CD14-positive monocyte (primary cell): ENCODE data around the gene EYS. TPM values are rescaled to one million over a fixed set of nuclear protein-coding genes. Genes with fewer than 3 reads are reported as not detected.

Experiments used
- DNase-seq, 3 donors: peaks; one replicate each; pipeline ENCODE4 v3.0.0-alpha.2; 2011 to 2022
- H2AFZ ChIP-seq: 2 replicates; pipeline ENCODE4 v1.6.0; 2012; ENCODE audit warnings: mild to moderate bottlenecking, low read depth, low read length, inconsistent platforms; ENCODE audit not compliant: insufficient read depth, poor library complexity, severe bottlenecking
- H3K27ac ChIP-seq, 2 donors: 1 replicate in 1 of 2; 2 replicates in 1 of 2; pipeline ENCODE4 v1.5.1; 2012 to 2013; ENCODE audit warnings: low read length in 2 of 2, control low read depth in 1 of 2, inconsistent platforms in 1 of 2, low read depth in 1 of 2, mild to moderate bottlenecking in 1 of 2
- H3K27me3 ChIP-seq, 2 donors: one replicate each; pipeline versions ENCODE4 v1.6.0 to v1.6.1; 2011 to 2013; ENCODE audit warnings: low read length in 2 of 2; ENCODE audit not compliant: control insufficient read depth in 2 of 2, insufficient read depth in 2 of 2
- H3K36me3 ChIP-seq, 2 donors: replicated peaks in 1 of 2; 1 replicate in 1 of 2; 2 replicates in 1 of 2; pipeline versions ENCODE4 v1.5.1 to v1.6.1; 2012 to 2013; ENCODE audit warnings: low read length in 2 of 2, control low read depth in 1 of 2, inconsistent platforms in 1 of 2, mild to moderate bottlenecking in 1 of 2; ENCODE audit not compliant: insufficient read depth in 2 of 2, control insufficient read depth in 1 of 2
- H3K4me1 ChIP-seq, 2 donors: 1 replicate in 1 of 2; 2 replicates in 1 of 2; pipeline versions ENCODE4 v1.5.1 to v1.6.1; 2012 to 2013; ENCODE audit warnings: low read length in 2 of 2, control low read depth in 1 of 2, inconsistent platforms in 1 of 2, mild to moderate bottlenecking in 1 of 2, moderate library complexity in 1 of 2; ENCODE audit not compliant: insufficient read depth in 2 of 2, control insufficient read depth in 1 of 2
- H3K4me2 ChIP-seq: replicated peaks from 2 replicates; pipeline ENCODE3; 2012; ENCODE audit warnings: low read length, moderate library complexity, mild to moderate bottlenecking; ENCODE audit not compliant: poor library complexity, severe bottlenecking; ENCODE audit errors: extremely low read depth
- H3K4me3 ChIP-seq, 3 experiments: fragments of 200-600 bp in 1 of 3; sonication (generic) in 1 of 3; replicated peaks in 1 of 3; 1 replicate in 2 of 3; 2 replicates in 1 of 3; pipeline ENCODE4 v1.5.1; 2011 to 2013; ENCODE audit warnings: low read length in 3 of 3, mild to moderate bottlenecking in 3 of 3, control low read depth in 2 of 3, low read depth in 2 of 3, inconsistent platforms in 1 of 3, moderate library complexity in 1 of 3
- H3K79me2 ChIP-seq: 2 replicates; pipeline ENCODE4 v1.6.0; 2012; ENCODE audit warnings: mild to moderate bottlenecking, control low read depth, inconsistent platforms, low read length, moderate library complexity; ENCODE audit not compliant: insufficient read depth
- H3K9ac ChIP-seq: 2 replicates; pipeline ENCODE4 v1.6.0; 2017; ENCODE audit warnings: low read length, mild to moderate bottlenecking; ENCODE audit not compliant: insufficient read depth, poor library complexity, severe bottlenecking
- H3K9me3 ChIP-seq, 2 donors: replicated peaks in 1 of 2; 1 replicate in 1 of 2; 2 replicates in 1 of 2; pipeline versions ENCODE4 v1.5.1 to v1.6.1; 2012 to 2013; ENCODE audit warnings: low read length in 2 of 2, control low read depth in 1 of 2; ENCODE audit not compliant: control insufficient read depth in 1 of 2, insufficient read depth in 1 of 2
- H4K20me1 ChIP-seq: 2 replicates; pipeline ENCODE4 v1.6.0; 2012; ENCODE audit warnings: mild to moderate bottlenecking, low read length, control low read depth, moderate library complexity; ENCODE audit not compliant: insufficient read depth
- H3K27ac Mint-ChIP-seq, 7 donors: one replicate each; pipeline ENCODE4 v1.8.0; 2020; ENCODE audit warnings: mild to moderate bottlenecking in 7 of 7, mixed read lengths in 7 of 7, moderate library complexity in 6 of 7, inconsistent platforms in 2 of 7
- H3K27me3 Mint-ChIP-seq, 3 donors: one replicate each; pipeline ENCODE4 v1.8.0; 2021 to 2022; ENCODE audit warnings: low read depth in 3 of 3, mild to moderate bottlenecking in 3 of 3, mixed read lengths in 3 of 3, moderate library complexity in 3 of 3, inconsistent platforms in 1 of 3
- H3K36me3 Mint-ChIP-seq, 2 donors: one replicate each; pipeline ENCODE4 v1.8.0; 2020; ENCODE audit warnings: mixed read lengths in 2 of 2, inconsistent platforms in 1 of 2, mild to moderate bottlenecking in 1 of 2
- H3K4me1 Mint-ChIP-seq: one replicate; pipeline ENCODE4 v1.8.0; 2020; ENCODE audit warnings: mild to moderate bottlenecking, mixed read lengths
- H3K4me3 Mint-ChIP-seq, 2 donors: one replicate each; pipeline ENCODE4 v1.8.0; 2020; ENCODE audit warnings: mild to moderate bottlenecking in 2 of 2, mixed read lengths in 2 of 2, moderate library complexity in 1 of 2
- H3K9me3 Mint-ChIP-seq, 7 donors: one replicate each; pipeline ENCODE4 v1.8.0; 2020 to 2022; ENCODE audit warnings: mixed read lengths in 7 of 7, mild to moderate bottlenecking in 6 of 7, moderate library complexity in 6 of 7, inconsistent platforms in 2 of 7
- CTCF ChIP-seq: fragments of 200-600 bp; IDR thresholded peaks from one replicate; pipeline ENCODE4 v1.8.0; 2022; ENCODE audit warnings: antibody characterized with exemption, mild to moderate bottlenecking
- WGBS: methylation state at CpG from one replicate; pipeline ENCODE4 v1.1.5; 2013; ENCODE audit warnings: missing lambda C conversion rate; ENCODE audit not compliant: insufficient coverage; 5-methylcytosine and 5-hydroxymethylcytosine counted together
- intact Hi-C, 2 donors: fragments of 100-400 bp; cut with micrococcal nuclease; formaldehyde crosslinking; loops; one replicate each; pipeline versions ENCODE4 v1.15.0 to v1.15.1; 2023
- polyA plus RNA-seq, 3 donors: library from polyadenylated mRNA; depleted of rRNA in 1 of 3; unstranded in 2 of 3; stranded (reverse) in 1 of 3; fragments of 300-500 nt in 2 of 3; fragments of >200 nt in 1 of 3; fragmentation: Illumina TruSeq in 2 of 3; gene quantifications; 1 replicate in 2 of 3; 2 replicates in 1 of 3; pipeline ENCODE4 v1.2.3, GENCODE V29; 2012 to 2021

EYS gene
- polyA plus RNA-seq, 3 donors, result 0.01 to 0.03 TPM; not detected in 1

DNA sequence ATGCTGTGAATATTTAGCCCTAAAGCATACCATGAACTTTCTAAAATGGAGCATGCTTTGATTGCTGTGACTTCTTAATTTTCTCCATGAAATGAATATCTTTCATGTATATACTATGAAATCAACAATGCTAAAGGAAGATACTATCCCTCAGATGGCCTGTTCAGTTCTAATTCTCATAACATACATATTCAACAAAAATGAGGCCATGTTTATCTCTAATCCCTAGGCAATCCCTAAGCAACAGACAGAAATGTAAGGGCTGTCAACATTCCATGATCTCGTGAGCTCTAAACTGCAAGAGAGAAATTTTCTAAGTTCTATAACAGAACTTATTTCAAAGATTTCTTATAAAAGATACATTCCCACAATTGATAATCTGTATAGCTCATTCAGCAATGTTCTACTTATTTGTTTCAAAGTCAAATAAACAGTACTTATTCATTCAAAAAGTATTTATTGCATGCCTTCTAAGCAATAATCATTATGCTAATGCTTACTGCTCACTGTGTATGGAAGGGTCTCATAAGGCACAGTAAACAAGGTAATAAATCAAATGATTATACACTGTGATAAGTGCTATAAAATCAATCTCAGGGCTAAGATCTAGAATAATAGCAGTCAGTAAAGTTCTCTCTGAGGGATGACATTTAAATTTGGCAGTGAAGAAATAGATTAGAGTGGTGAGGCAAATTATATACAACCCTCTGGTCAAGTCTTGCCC lies 1578.6 kb downstream of the EYS start:
- H3K27me3 ChIP-seq, result no peaks in the 10 kb centered on the region
- no peak for TF ChIP-seq CTCF
- no peak overlapping the region for H3K9ac ChIP-seq
- Mint-ChIP-seq H3K4me3 (no peak overlapping the region), H3K27me3 (no peaks in the 10 kb centered on the region), H3K4me1 (no peaks in the 10 kb centered on the region), H3K27ac (no peak overlapping the region), H3K9me3 (peaks cover 0 to 13% (median 2%) of the 10 kb centered on the region in 7 donors), H3K36me3 (no peaks in the 10 kb centered on the region)
- H3K4me3 ChIP-seq, result no peak overlapping the region
- no CpG with 5 or more reads among the region's 1 CpG for WGBS
- no peak overlapping the region for H3K4me2 ChIP-seq
- H3K9me3 ChIP-seq, result no peaks in the 10 kb centered on the region
- H4K20me1 ChIP-seq, result no peaks in the 10 kb centered on the region
- H3K27ac ChIP-seq, result no peak overlapping the region
- no peak overlapping the region for H2AFZ ChIP-seq
- DNase-seq, result no peak
- H3K36me3 ChIP-seq, result no peaks in the 10 kb centered on the region
- intact Hi-C loops, result no loop called here
- H3K4me1 ChIP-seq, result no peaks in the 10 kb centered on the region
- no peaks in the 10 kb centered on the region for H3K79me2 ChIP-seq

- H3K27ac Mint-ChIP-seq, result no peak overlapping the region
- intact Hi-C loops, result no loop called here
Observed at GRCh38 chr6:64123761-64124633, 1583.0 kb downstream of the EYS start.

More at GRCh38 chr6:64123761-64124633, 1583.0 kb downstream of the EYS start:
- no peaks in the 10 kb centered on the region for H3K9me3 ChIP-seq
- H3K79me2 ChIP-seq, result no peaks in the 10 kb centered on the region
- no peak overlapping the region for H3K27ac ChIP-seq
- no peaks in the 10 kb centered on the region for H3K4me1 Mint-ChIP-seq
- peaks cover 0 to 1% (median 0%) of the 10 kb centered on the region in 3 donors for H3K27me3 Mint-ChIP-seq
- no CpG with 5 or more reads among the region's 5 CpGs for WGBS
- TF ChIP-seq CTCF, result no peak
- no peak for DNase-seq
- H3K9ac ChIP-seq, result no peak overlapping the region
- no peaks in the 10 kb centered on the region for H4K20me1 ChIP-seq
- H3K4me2 ChIP-seq, result no peak overlapping the region
- H3K9me3 Mint-ChIP-seq, result peaks cover 0 to 7% (median 2%) of the 10 kb centered on the region in 7 donors
- no peak overlapping the region for H3K4me3 ChIP-seq
- no peaks in the 10 kb centered on the region for H3K4me1 ChIP-seq
- no peak overlapping the region for H2AFZ ChIP-seq
- no peaks in the 10 kb centered on the region for H3K36me3 Mint-ChIP-seq
- H3K27me3 ChIP-seq, result no peaks in the 10 kb centered on the region
- no peaks in the 10 kb centered on the region for H3K36me3 ChIP-seq
- H3K4me3 Mint-ChIP-seq, result no peak overlapping the region
